Smooth muscle cell (in vitro differentiated cells): ENCODE data around the gene EPHB2. TPM values are rescaled to one million over a fixed set of nuclear protein-coding genes. Genes with fewer than 3 reads are reported as not detected.

Experiments
- DNase-seq: peaks from one replicate; lab custom pipeline; 2025; ENCODE audit not compliant: unreplicated experiment; lab: John Stamatoyannopoulos, UW
- H2AFZ ChIP-seq: fragments of 200-600 bp; sonication (generic); 2 replicates; pipeline ENCODE4 v1.6.0; 2016; ENCODE audit warnings: antibody characterized with exemption, low read depth, mild to moderate bottlenecking
- H3F3A ChIP-seq: fragments of 200-600 bp; sonication (generic); 2 replicates; pipeline ENCODE4 v1.6.0; 2017; ENCODE audit warnings: antibody characterized with exemption, low read depth
- H3K27ac ChIP-seq: fragments of 200-600 bp; sonication (generic); 2 replicates; pipeline ENCODE4 v1.5.1; 2016; ENCODE audit warnings: low read depth, mild to moderate bottlenecking
- H3K27me3 ChIP-seq: fragments of 200-600 bp; sonication (generic); 2 replicates; pipeline ENCODE4 v1.6.1; 2016; ENCODE audit warnings: low read depth, mild to moderate bottlenecking
- H3K36me3 ChIP-seq: fragments of 200-600 bp; sonication (generic); 2 replicates; pipeline ENCODE4 v1.5.1; 2016; ENCODE audit warnings: low read depth
- H3K4me1 ChIP-seq: fragments of 200-600 bp; sonication (generic); 2 replicates; pipeline ENCODE4 v1.5.1; 2016; ENCODE audit warnings: low read depth
- H3K4me2 ChIP-seq: fragments of 200-600 bp; sonication (generic); 2 replicates; pipeline ENCODE4 v1.6.0; 2016; ENCODE audit warnings: mild to moderate bottlenecking
- H3K4me3 ChIP-seq: fragments of 200-600 bp; sonication (generic); 2 replicates; pipeline ENCODE4 v1.5.1; 2016; ENCODE audit warnings: mild to moderate bottlenecking
- H3K79me2 ChIP-seq: fragments of 200-600 bp; sonication (generic); 2 replicates; pipeline ENCODE4 v1.6.0; 2016; ENCODE audit warnings: low read depth, mild to moderate bottlenecking
- H3K9ac ChIP-seq: fragments of 200-600 bp; sonication (generic); 2 replicates; pipeline ENCODE4 v1.6.0; 2016; ENCODE audit warnings: low read depth
- H3K9me3 ChIP-seq: fragments of 200-600 bp; sonication (generic); replicated peaks from 2 replicates; pipeline ENCODE4 v1.5.1; 2016; ENCODE audit warnings: low read depth
- H4K20me1 ChIP-seq: fragments of 200-600 bp; sonication (generic); 2 replicates; pipeline ENCODE4 v1.6.0; 2016; ENCODE audit warnings: low read depth
- CTCF ChIP-seq: fragments of 200-600 bp; sonication (generic); IDR thresholded peaks from 2 replicates; pipeline ENCODE4 v1.5.1; 2017; ENCODE audit warnings: borderline replicate concordance, mild to moderate bottlenecking, antibody characterized with exemption; ENCODE audit not compliant: insufficient read depth, poor library complexity, severe bottlenecking
- WGBS: methylation state at CpG from one replicate; pipeline ENCODE4 v1.1.7; 2016; ENCODE audit warnings: low lambda C conversion rate; 5-methylcytosine and 5-hydroxymethylcytosine counted together
- polyA plus RNA-seq: library from polyadenylated mRNA; unstranded; fragments of >200 nt; fragmentation: Nextera tagmentation; extraction: Ambion mirVana; gene quantifications from 2 replicates; pipeline ENCODE4 v1.2.1, GENCODE V29; 2016
- total RNA-seq: library from RNA; depleted of rRNA; stranded (reverse); fragments of >200 nt; gene quantifications from 2 replicates; pipeline ENCODE4 v1.2.3, GENCODE V29; 2014

Gene EPHB2
- total and polyA plus RNA-seq, 2 experiments from 2014 or later, result 1.1 to 6.7 TPM

- Histone ChIP-seq H3K36me3 (no peaks in the 10 kb centered on the region), H2AFZ (no peak overlapping the region), H3K4me2 (no peak overlapping the region)
Measured at GRCh38 chr1:22953740-22954141, 243.1 kb downstream of the EPHB2 start.

GRCh38 chr1:22955146-22955545 is 244.5 kb downstream of the EPHB2 start:
- no peaks in the 10 kb centered on the region for H3K27me3 ChIP-seq
- 92% methylated on average over 7 of the region's 7 CpGs for WGBS
- H3K4me3 ChIP-seq, result no peak overlapping the region
- H3K4me2 ChIP-seq, result no peak overlapping the region
- no peak overlapping the region for H3K9ac ChIP-seq
- H3F3A ChIP-seq, result no peaks in the 10 kb centered on the region
- H4K20me1 ChIP-seq, result no peaks in the 10 kb centered on the region
- no peaks in the 10 kb centered on the region for H3K4me1 ChIP-seq
- H3K27ac ChIP-seq, result no peak overlapping the region
- no peaks in the 10 kb centered on the region for H3K36me3 ChIP-seq
- no peak for DNase-seq
- no peaks in the 10 kb centered on the region for H3K79me2 ChIP-seq
- H3K9me3 ChIP-seq, result no peaks in the 10 kb centered on the region
- TF ChIP-seq CTCF, result no peak
- H2AFZ ChIP-seq, result no peak overlapping the region

More at GRCh38 chr1:22953740-22954141, 243.1 kb downstream of the EPHB2 start:
- Histone ChIP-seq H3K27me3 (peaks cover 13% of the 10 kb centered on the region), H3K79me2 (no peaks in the 10 kb centered on the region), H3K27ac (no peak overlapping the region), H3K4me3 (no peak overlapping the region), H3K4me1 (no peaks in the 10 kb centered on the region), H3K9me3 (no peaks in the 10 kb centered on the region), H4K20me1 (no peaks in the 10 kb centered on the region), H3F3A (no peaks in the 10 kb centered on the region), H3K9ac (no peak overlapping the region)
- 94% methylated on average over 28 of the region's 38 CpGs for WGBS
- DNase-seq, result no peak
- TF ChIP-seq CTCF, result no peak

- Histone ChIP-seq H3K4me1 (no peaks in the 10 kb centered on the region), H3K9me3 (no peaks in the 10 kb centered on the region), H3K27me3 (no peaks in the 10 kb centered on the region), H3K9ac (no peak overlapping the region), H4K20me1 (no peaks in the 10 kb centered on the region), H2AFZ (no peak overlapping the region), H3K36me3 (no peaks in the 10 kb centered on the region), H3K4me3 (no peak overlapping the region), H3K27ac (no peak overlapping the region), H3K4me2 (no peak overlapping the region), H3K79me2 (no peaks in the 10 kb centered on the region), H3F3A (no peaks in the 10 kb centered on the region)
- no peak for DNase-seq
- WGBS, result 92% methylated on average over 3 of the region's 3 CpGs
- no peak for TF ChIP-seq CTCF
Measured at GRCh38 chr1:22957066-22957465, 246.4 kb downstream of the EPHB2 start.

- Histone ChIP-seq H3K9ac (no peak overlapping the region), H3K79me2 (no peaks in the 10 kb centered on the region), H2AFZ (no peak overlapping the region), H3K27ac (no peak overlapping the region), H3F3A (no peaks in the 10 kb centered on the region), H3K4me1 (no peaks in the 10 kb centered on the region), H3K9me3 (no peaks in the 10 kb centered on the region), H3K4me2 (no peak overlapping the region), H3K4me3 (no peak overlapping the region), H3K36me3 (no peaks in the 10 kb centered on the region), H3K27me3 (no peaks in the 10 kb centered on the region), H4K20me1 (no peaks in the 10 kb centered on the region)
- WGBS, result 86% methylated on average over 9 of the region's 9 CpGs
- no peak for TF ChIP-seq CTCF
- DNase-seq, result no peak
Measured at GRCh38 chr1:22958556-22958955, 247.9 kb downstream of the EPHB2 start.
